ENCODE data around the gene RGMA.

RGMA gene

DNA sequence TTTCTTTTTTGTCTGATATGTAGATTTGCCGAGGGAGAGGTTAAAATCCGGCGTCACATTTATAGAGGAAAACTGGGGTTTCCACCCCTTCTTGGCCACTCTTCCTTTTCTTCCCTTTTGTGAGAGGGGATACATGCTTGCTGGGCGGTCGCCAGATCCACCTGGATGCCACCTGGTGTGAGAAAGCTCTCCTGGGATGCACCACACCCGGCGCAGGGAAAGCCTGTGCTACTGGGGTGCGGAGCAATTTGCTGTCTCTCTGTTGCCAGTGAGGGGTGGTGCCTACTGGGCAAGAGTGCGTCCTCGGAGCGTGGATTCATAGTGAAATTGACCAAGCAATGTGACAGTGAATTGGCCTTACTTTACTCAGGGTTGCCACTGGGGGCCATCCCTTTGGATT is 2.5 kb upstream of the RGMA start:
- FAIRE-seq, result no peak

DNA sequence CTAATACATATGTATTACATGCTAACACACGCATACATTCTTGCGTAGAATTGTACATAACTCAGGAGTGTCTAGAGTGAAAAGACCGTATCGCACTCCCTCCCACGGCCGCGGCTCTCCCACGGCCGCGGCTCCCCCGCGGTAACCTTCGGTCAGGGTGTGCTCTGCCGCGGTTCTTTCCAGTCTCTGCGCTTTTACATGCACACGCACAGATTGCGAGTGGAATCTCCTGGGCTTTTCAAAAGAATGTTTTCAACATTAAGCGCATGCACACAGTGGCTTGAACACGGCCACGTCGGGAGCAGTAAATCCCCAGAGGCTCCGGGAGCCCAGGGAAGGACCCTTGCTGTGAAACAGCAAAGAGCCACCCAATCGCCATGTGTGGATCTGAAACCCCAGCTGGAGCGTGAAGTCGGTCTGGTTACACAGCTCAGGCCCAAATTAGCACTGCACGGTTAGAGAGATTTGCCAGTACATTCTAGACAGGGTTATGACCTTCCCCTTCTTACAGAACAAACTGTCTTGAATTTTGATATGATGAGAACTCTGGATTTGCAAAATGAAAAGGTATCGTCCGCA is 805 bp upstream of the RGMA start:
- no peak for FAIRE-seq

DNA sequence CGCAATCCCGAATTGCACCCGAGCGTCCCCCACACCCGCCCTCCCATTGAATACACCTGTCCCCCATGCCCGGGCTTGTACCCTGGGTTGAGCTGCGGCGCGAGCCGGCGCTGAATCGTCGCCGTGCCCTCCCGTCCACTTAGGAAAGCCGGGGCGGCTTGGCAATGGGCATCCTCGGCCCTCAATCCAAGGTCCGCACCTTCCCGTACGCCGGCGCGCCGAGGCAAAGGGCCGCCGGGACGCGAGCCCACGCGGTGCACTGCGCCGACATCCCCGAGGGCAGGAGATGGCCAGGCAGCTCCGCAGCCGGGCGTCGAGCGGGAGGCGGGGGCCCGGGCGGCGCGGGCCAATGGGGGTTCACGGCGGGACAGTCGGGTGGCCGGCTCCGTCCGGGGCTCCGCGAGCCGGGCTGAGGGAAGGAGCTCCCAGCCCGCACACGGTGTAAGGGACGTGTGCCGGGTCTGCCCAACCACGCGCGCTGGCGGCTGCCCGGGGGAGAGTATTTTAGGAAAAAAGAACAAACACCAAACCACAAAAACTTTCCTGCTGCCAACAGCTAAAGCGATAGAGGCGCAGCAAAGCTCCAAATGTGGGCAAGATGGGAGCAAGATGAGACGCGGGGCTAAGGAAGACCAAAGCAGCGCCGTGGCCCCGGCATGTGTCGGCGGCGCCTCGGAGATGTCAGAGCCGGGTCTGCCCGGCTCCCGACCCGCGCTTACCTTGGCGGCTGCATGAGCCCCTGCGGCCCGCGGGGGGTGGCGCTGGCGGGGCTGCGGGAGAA is 621 bp downstream of the RGMA start:
- FAIRE-seq, result no peak

DNA sequence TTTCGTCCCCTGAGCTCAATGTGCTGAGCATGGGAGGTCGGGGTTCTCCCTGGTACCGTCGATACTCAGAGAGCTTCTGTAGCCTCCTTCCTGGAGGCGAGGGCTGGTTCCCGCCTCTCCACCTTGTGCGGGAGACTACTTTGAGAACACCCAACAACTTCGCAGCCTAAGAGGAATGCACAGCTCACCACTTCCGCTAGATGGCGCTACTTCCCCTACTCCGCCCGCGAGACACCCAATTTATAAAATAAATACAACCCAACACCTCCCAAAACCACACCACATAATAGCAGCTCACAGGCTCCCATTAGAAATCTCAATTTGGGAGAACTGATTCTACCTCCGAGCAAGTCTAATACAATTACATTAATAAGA is 1.2 kb downstream of the RGMA start:
- peak; percentile 76 for FAIRE-seq

- FAIRE-seq, result no peak
These were observed 2.2 kb downstream of the RGMA start for GRCh38 chr15:93086791-93087190.

DNA sequence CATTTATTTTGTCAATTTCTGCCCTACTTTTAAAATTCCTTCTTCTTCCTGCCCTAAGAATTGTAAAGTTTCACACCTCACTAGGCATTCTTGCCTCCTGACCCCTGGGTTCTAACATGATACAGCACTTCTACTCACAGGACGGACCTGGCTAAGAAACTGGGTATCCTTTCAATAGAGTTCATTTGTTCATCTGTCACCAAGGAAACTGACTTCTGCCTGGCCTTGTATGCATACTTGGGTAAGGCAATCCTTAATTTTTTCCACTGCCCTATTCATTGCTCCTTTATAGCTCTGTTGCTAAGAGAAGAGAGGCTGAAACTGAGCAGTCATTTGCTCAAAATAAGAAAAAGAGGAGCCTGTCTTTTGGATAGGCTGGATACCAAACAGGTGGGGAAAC is 3.3 kb downstream of the RGMA start:
- no peak for FAIRE-seq

DNA sequence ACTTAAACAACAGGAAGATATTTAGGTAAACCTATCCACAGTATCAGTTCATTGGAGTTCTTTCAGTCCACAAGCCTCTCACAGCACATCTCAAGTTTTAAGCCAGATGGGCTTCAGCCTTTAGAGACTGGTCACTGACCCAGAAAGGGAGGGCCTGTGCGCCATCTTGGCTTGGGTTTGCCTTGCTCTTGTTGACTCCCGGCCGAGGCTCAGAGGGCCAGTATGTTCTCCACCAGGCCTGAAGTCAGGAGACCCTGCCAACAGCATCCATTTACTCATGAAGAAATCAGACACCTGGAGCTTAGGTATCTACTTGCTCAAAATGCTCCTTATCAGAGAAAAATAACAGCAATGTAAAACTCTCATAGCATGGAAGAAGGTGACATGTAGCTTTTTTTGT is 6.2 kb downstream of the RGMA start:
- no peak for FAIRE-seq

- no peak for FAIRE-seq
These were observed 7.6 kb downstream of the RGMA start for GRCh38 chr15:93081399-93081798.

GRCh38 chr15:93080451-93080850 is 8.6 kb downstream of the RGMA start:
- no peak for FAIRE-seq

- FAIRE-seq, result no peak
These were observed 12.1 kb downstream of the RGMA start for GRCh38 chr15:93076875-93077274.

GRCh38 chr15:93076217-93076616 is 12.8 kb downstream of the RGMA start:
- no peak for FAIRE-seq

DNA sequence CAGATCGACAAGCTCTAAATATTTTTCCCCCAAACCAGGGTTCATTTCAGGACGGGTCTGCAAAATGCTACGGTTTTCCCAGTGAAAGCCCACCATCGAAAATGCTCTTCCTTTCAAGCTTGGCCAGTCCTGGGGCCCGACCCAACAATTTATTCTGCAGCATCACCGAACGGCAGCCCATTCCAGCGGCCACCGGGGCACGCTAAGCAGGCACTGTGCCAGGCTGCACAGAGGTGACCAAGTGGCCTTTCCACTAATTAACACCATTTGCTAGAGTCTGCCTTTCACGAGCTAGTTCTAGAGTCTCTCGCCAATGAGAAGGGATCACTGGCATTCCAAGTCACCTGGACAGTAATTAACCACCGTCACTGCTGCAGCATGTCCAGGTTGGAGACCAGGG is 14.4 kb downstream of the RGMA start:
- no peak for FAIRE-seq

DNA sequence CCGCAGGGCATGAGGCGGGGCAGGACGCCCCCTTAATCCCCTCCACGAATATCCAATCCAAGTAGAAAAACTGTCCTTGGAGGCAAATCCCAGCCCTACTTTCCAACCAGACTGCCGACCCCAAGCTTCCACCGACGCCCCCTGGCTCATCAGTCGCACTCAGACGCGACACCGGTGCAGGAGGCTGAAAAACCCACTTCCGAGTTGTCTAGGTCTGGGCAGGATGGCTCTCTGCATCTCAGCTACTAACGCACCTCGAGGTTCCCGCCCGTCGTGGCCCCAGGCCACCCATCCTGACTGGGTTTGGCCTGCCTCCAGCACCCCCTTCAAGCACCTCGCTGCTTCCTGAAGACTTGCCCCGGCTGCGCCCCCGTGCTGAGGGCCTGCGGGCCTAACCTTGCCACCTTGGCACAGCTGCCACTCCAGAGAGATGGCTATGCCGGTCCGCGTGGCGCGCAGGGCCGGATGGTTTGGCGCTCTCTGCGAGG is 15.5 kb downstream of the RGMA start:
- no peak for FAIRE-seq

DNA sequence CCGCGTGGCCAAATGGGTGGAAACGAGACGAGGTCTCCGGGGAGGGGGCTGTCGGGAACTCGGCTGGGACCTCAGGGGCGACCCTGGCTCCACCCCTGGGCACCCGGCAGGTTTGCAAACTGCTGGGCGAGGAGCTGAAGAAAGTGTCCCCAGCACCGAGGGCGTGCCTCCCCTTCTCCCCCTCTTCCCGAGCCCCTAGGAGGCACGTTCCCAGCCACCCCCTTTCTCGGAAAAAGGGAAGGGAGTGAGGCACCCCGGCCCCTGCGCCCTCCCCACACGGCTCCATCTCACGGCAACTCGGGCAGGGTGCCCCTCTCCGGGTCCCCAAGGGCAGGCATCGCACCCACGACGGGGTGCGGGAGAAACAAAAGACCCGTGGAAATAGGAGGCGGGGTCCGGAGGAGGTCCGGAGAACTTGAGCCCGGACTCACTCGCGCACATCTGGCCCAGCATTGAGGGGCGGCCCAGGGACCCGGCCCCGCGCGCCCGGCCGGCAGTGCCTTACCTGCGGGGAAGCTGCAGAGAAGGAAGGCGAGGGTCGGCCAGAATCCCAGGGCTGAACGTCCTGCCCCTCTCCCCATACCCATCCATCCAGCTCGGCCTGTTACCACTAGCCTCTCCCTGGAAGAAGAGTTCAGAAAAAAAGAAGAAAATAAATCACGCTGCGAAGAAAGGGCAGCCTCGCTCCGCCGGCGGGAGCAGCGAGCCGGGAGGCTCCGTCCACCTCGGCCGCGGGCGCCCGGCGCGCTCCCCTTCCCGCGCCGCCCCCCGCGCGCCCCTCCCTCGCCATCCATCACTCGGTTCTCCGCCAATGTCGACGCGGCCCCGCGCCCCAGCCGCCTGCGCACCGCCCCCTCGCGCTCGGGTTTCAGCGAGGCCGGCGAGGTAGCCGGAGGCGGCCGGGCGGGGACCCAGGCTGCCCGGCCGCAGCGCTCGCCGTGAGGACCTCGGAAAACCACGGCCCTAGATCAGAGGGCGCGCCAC is 16.3 kb downstream of the RGMA start:
- FAIRE-seq, result no peak

DNA sequence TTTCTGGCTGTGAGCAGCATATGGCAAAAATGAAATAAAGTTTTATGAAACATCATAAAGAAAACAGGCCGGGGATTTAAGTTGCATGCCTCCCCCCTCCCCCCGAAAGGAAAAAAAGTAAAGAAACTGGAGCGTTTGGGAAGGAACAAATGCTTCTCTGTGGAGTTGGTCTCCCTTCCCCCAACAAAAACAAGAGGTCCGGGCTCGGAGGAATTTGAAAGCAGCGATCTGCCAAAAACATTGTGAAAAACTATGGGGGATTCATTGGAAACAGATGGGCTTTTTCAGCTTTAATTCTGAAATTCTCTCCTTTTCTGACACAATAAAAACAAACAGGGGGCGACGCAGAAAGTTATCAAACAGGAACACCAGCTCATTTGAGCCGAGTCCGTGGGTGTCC is 17.0 kb downstream of the RGMA start:
- FAIRE-seq, result no peak

DNA sequence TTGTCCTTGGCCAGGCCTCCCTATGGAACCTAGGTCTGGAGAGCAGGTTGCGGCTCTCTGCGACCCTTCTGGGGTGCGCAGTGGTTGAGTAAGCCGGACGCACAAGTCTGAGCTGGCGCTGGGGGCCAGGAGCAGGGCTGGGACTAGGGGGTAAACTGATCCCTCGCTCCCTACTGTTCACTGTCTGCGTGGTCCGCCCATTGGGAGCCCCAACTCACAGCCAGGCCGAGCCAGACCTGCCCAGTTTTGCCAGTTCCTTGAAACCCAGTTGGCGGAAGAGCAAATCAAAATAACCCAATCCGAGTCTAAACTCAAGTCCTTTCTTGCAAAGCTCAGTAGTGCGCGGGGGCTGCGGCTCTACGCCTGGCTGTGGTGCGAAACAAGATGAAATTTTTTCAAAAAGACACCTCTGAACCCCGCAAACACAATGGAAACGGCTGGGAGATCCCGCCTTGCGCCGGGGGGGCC is 17.5 kb downstream of the RGMA start:
- FAIRE-seq, result no peak

DNA sequence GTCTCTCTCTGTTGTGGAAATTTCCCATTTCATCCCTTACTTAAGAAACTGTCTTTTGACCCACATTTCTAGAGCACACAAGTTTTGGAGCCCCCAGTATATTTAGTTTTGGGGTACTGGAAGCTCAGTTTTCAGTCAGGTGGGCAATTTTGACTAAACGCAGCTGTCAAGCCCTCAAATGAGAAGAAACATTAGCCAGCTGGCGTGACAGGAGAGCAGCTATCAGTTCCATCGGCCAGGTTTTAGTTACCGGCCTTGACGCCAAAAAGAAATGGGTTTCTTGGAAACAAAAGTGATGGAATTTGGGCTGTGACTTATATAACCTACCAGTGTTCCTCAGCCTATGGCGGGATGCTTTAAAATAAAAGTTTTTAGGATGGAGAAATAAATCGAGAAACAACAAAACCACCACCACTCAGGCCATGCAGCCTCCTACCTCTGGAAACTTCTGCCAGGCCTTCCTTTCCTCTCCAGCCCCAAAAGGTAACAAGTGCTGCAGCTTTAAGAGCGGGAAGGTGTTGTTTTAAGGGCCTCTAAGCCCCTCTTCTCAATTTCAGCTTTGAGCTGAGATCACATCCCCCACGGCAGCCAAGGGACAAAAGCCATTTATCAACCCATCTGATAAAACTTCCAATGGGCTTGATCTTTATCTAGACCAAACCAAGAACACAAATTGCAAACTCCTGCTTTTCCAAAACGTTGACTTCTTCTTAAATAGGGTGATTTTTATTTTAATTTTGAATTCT is 18.3 kb downstream of the RGMA start:
- FAIRE-seq, result no peak

DNA sequence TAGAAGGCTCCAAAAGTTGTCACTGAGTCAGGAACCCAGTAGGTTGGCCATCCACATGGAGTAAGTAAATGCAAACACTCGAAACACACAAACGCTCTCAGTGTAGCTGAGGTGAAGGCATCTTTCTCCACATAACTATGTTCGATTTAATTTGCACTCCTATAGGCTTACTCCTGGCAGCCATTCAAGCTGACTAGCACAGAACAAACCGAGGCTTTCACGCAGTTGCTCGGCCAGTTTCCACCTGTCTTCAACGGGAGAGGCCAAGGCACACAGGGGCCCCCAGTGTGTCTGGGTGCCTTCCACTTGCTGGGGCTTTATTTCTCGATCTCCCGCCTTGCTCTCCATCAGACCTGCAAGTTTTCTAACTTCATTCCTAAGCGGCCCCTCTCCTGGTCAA is 18.9 kb downstream of the RGMA start:
- no peak for FAIRE-seq

GRCh38 chr15:93068581-93069199 is 20.3 kb downstream of the RGMA start:
- FAIRE-seq, result no peak

GRCh38 chr15:93067649-93068085 is 21.3 kb downstream of the RGMA start:
- no peak for FAIRE-seq

DNA sequence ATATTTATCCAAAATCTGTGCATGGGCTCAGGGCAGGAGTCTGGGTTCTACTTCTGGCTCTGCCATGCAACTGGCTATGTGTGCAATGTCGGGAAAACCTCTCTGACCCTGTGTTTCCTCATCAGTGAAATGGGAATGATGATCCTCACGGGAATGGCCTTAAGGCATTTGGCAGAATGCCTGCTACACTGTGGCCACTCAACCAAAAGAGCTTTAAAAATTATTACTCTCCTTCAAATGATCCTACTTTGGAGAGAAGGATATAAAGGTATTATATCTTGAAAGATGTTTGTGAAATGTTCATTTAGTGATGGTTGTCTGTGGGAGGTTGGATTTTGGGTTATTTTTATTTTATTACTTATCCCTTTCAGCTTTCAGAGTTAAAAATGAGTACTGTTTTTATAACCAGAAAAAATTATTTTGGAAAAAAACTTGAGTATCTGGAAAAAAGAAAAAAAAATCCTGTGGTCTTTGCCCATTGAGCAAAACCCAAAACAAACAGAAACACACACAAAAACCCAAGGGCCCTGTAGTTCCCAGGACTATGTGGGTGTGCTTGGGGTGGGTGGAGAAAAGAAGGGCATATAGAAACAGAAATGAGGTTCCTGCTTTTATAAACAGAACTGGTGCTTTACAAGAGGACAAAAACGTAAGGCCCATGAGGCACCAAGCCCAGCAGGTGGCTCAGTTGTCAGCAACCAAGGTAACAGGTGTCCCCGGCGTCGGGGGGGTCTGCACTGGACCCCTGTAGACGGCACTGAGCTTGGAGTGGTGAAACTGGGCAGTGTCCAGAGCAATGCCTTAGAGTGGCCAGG is 22.0 kb downstream of the RGMA start:
- FAIRE-seq, result peak; percentile 31
